Cardiac fibroblast (primary cell): ENCODE measurements around the gene FAM13A.

Experiments used
- DNase-seq, 2 donors: peaks; one replicate each; pipeline versions ENCODE4 v3.0.0 to v3.0.0-alpha.2; 2010; ENCODE audit warnings: low read depth in 2 of 2
- H3K4me3 ChIP-seq, 2 donors: replicated peaks in 1 of 2; 1 replicate in 1 of 2; 2 replicates in 1 of 2; pipeline ENCODE4 v1.5.1; 2011; ENCODE audit warnings: low read depth in 2 of 2, low read length in 2 of 2, mild to moderate bottlenecking in 2 of 2, moderate library complexity in 1 of 2
- TF ChIP-seq, protein P1 (sequence below): IDR thresholded peaks from one replicate; pipeline ENCODE4 v1.5.1; 2011; ENCODE audit warnings: low read depth, mild to moderate bottlenecking, low read length, inconsistent platforms

The FAM13A gene

GRCh38 chr4:88758264-88758663 lies 298.7 kb downstream of the FAM13A start:
- H3K4me3 ChIP-seq: no peak overlapping the region
- no peak for DNase-seq
- TF ChIP-seq, protein P1, sequence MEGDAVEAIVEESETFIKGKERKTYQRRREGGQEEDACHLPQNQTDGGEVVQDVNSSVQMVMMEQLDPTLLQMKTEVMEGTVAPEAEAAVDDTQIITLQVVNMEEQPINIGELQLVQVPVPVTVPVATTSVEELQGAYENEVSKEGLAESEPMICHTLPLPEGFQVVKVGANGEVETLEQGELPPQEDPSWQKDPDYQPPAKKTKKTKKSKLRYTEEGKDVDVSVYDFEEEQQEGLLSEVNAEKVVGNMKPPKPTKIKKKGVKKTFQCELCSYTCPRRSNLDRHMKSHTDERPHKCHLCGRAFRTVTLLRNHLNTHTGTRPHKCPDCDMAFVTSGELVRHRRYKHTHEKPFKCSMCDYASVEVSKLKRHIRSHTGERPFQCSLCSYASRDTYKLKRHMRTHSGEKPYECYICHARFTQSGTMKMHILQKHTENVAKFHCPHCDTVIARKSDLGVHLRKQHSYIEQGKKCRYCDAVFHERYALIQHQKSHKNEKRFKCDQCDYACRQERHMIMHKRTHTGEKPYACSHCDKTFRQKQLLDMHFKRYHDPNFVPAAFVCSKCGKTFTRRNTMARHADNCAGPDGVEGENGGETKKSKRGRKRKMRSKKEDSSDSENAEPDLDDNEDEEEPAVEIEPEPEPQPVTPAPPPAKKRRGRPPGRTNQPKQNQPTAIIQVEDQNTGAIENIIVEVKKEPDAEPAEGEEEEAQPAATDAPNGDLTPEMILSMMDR: no peak

- no peak overlapping the region for H3K4me3 ChIP-seq
- DNase-seq: no peak
- TF ChIP-seq, protein P1: no peak
Measured at GRCh38 chr4:88757776-88758175, 299.2 kb downstream of the FAM13A start.

DNA sequence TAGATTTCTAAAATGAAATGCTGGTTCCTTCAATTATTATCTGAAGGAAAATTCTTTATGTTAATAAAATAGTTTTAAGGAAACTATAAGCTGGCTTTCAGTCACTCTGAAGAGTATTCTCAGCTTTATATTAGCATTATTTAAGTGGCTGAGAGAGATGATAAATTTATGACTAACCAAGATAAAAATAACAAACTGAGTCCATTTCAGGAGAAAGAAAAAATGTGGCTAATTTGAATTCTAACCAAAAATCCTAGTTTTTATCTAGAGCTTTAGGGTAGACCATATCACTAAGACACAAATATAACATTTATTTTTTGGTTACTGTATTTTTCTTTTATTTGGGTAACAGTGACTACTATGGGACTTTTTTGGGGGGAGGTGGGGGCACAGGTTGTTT lies 299.9 kb downstream of the FAM13A start:
- TF ChIP-seq, protein P1: no peak
- H3K4me3 ChIP-seq: no peak overlapping the region
- peak in 1 of 2 donors; percentile 15 for DNase-seq

DNA sequence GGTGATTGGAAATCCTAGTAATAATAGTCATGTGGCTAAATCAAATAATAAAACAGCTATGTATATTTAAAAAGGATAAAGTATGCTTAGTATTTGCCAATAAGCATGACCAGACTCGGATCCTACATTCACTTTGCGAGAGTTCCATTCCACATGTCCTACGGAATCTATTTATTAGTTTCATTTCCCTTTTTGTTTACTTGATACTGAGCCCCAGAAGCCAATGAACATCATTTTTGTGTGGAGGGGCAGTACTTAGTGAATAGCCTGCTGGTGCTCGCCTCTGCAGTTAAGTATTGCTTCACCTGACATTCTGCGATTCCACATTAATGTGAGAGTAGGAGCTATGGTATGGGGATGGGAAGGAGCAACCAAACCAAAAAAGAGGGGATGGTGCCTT lies 300.8 kb downstream of the FAM13A start:
- TF ChIP-seq, protein P1: no peak
- no peak overlapping the region for H3K4me3 ChIP-seq
- no peak for DNase-seq

- no peak for DNase-seq
- no peak overlapping the region for H3K4me3 ChIP-seq
- TF ChIP-seq, protein P1: no peak
Measured at GRCh38 chr4:88755454-88755853, 301.5 kb downstream of the FAM13A start.

- DNase-seq: no peak
- H3K4me3 ChIP-seq: no peak overlapping the region
- TF ChIP-seq, protein P1: no peak
Measured at GRCh38 chr4:88754796-88755195, 302.2 kb downstream of the FAM13A start.
